ENCODE measurements around the gene ALG14.

- no peak for TF ChIP-seq CTCF (IDR thresholded peaks at IDR 0.05)
- no peak for TF ChIP-seq POLR2A (IDR thresholded peaks at IDR 0.05)
Observed at GRCh38 chr1:94999456-95000131, 73.2 kb downstream of the ALG14 start.
